Measurements from ENCODE around the gene CYTH4. TPM values are rescaled to one million over a fixed set of nuclear protein-coding genes. Genes with fewer than 3 reads are reported as not detected.

Gene CYTH4
- total RNA-seq, 4 donors from 2014 or later, result 3.3 to 15.1 (median 4.2) TPM

DNA sequence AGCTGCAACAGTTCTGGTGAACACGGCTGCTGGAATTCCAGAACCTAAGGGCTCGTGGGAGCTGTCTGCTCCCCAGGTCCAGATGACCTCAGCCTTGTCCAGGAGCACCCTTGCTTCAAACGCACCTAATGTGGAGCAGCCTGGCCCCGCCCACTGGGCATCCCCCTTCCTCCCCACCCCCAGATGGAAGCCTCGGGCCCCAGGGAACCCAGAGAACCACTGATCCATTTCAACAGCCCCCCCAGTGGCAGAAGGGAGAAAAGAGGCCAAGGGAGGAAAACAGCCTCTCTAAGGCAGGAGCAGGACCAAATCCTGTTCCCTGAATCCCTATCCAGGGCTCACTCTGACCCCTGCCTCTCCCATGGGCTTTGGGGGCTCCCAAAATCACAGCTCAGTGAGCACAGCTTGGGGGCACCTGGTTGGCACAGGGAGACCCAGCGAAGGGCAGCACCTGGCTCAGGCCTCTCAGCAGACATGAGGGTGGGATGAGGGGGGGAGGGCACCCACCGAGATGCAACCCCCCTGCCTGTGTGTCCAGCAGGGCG, 1.2 kb downstream of the CYTH4 start:
- WGBS, 2 donors, result 45 to 54% methylated on average over 5 to 7 of the region's 8 CpGs

DNA sequence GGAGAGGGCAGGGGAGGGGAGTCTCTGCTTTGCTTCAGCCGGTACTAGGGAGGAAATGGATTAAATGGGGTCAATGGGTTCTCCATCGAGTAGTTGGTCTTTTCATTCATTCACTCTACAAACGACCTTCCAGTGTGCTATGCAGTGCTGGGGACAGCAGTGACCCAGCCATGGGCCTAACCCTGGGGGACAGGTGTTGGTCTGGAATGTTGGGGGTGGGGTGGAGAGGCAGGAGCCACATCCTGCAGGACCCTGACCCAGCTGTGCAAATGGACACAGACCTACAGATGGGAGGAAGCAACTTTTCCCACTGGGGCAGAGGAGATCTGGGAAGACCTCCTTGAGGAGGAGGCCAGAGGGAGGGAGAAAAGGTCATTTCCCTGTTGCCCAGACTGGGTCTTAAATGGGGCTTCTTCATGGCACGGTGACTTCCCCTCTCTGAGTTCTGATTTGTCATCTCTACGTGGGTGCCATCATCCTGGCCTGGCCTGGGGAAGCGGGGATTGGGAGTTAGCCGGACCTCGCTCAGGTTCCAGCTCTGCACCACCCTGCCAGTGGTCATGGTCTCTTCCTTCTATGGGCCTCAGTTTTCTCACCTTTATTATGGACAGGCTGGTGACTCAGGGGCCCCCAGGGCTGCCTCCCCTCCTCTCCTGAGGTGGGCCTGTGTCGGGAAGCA, 2.0 kb downstream of the CYTH4 start:
- Histone ChIP-seq H3K27me3 (no peaks in the 10 kb centered on the region), H3K27ac (no peak overlapping the region)
- WGBS, 2 donors, result 62 to 63% methylated on average over 9 of the region's 9 CpGs

More for the DNA sequence above, 1.2 kb downstream of the CYTH4 start:
- intact Hi-C loops (cut with DNase I), result no loop called here
- no peak overlapping the region for H3K4me3 ChIP-seq (replicated peaks in 1 of 3)
- no peak for TF ChIP-seq POLR2A (IDR thresholded peaks at IDR 0.05)
- TF ChIP-seq, protein P1, sequence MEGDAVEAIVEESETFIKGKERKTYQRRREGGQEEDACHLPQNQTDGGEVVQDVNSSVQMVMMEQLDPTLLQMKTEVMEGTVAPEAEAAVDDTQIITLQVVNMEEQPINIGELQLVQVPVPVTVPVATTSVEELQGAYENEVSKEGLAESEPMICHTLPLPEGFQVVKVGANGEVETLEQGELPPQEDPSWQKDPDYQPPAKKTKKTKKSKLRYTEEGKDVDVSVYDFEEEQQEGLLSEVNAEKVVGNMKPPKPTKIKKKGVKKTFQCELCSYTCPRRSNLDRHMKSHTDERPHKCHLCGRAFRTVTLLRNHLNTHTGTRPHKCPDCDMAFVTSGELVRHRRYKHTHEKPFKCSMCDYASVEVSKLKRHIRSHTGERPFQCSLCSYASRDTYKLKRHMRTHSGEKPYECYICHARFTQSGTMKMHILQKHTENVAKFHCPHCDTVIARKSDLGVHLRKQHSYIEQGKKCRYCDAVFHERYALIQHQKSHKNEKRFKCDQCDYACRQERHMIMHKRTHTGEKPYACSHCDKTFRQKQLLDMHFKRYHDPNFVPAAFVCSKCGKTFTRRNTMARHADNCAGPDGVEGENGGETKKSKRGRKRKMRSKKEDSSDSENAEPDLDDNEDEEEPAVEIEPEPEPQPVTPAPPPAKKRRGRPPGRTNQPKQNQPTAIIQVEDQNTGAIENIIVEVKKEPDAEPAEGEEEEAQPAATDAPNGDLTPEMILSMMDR (IDR thresholded peaks at IDR 0.05), result no peak
- no peaks in the 10 kb centered on the region for H3K36me3 ChIP-seq
- no peaks in the 10 kb centered on the region for H3K9me3 ChIP-seq
- DNase-seq, result no peak
- H3K4me1 ChIP-seq, result no peaks in the 10 kb centered on the region
- no peak overlapping the region for H3K27ac ChIP-seq
- no peaks in the 10 kb centered on the region for H3K27me3 ChIP-seq

GRCh38 chr22:37284805-37285355, 2.6 kb downstream of the CYTH4 start:
- Histone ChIP-seq H3K4me3 (replicated peaks in 1 of 3) (no peak overlapping the region), H3K9me3 (no peaks in the 10 kb centered on the region), H3K4me1 (no peaks in the 10 kb centered on the region), H3K36me3 (no peaks in the 10 kb centered on the region), H3K27ac (no peak overlapping the region), H3K27me3 (no peaks in the 10 kb centered on the region)
- 32 to 72% methylated on average over 6 to 12 of the region's 14 CpGs for WGBS, 2 donors
- TF ChIP-seq, protein P1 (IDR thresholded peaks at IDR 0.05), result no peak
- no peak for TF ChIP-seq POLR2A (IDR thresholded peaks at IDR 0.05)
- intact Hi-C loops (cut with DNase I), result no loop called here
- peak in 1 of 2 donors; percentile 16 for DNase-seq

More for the DNA sequence above, 2.0 kb downstream of the CYTH4 start:
- intact Hi-C loops (cut with DNase I), result no loop called here
- no peaks in the 10 kb centered on the region for H3K36me3 ChIP-seq
- H3K4me1 ChIP-seq, result no peaks in the 10 kb centered on the region
- no peak overlapping the region for H3K4me3 ChIP-seq (replicated peaks in 1 of 3)
- TF ChIP-seq, protein P1 (IDR thresholded peaks at IDR 0.05), result no peak
- TF ChIP-seq POLR2A (IDR thresholded peaks at IDR 0.05), result no peak
- no peaks in the 10 kb centered on the region for H3K9me3 ChIP-seq
- no peak for DNase-seq

DNA sequence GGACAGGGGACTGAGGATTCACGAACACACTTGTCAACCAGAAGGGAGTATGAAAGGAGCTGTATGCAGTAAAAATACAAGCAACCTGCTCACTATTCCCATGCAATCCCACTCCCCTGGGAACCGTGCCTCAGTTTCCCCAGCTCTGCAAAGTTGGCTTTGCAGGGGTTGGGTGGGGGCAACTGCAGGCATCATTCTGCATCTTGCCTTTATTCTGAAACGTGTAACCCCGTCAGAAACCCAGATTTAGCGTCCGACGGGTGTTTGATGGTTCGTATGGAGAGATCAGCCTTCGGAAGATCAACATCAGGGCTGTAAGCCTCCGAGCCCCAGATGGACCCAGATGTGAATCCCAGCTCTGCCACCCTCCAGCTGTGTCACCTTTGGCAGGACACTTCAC, 3.6 kb downstream of the CYTH4 start:
- intact Hi-C loops (cut with DNase I), result no loop called here

More for the DNA sequence above, 3.6 kb downstream of the CYTH4 start:
- Histone ChIP-seq H3K4me1 (no peaks in the 10 kb centered on the region), H3K27me3 (no peaks in the 10 kb centered on the region), H3K36me3 (no peaks in the 10 kb centered on the region), H3K27ac (no peak overlapping the region), H3K9me3 (no peaks in the 10 kb centered on the region), H3K4me3 (replicated peaks in 1 of 3) (no peak overlapping the region)
- WGBS, 2 donors, result 88 to 91% methylated on average over 9 to 10 of the region's 10 CpGs
- no peak for DNase-seq
- TF ChIP-seq, protein P1 (IDR thresholded peaks at IDR 0.05), result no peak
- TF ChIP-seq POLR2A (IDR thresholded peaks at IDR 0.05), result no peak
